ENCODE data around the gene SERINC3.
A peak's percentile ranks its signal among the peaks of the same experiment; 100 is the strongest.

SERINC3 gene

DNA sequence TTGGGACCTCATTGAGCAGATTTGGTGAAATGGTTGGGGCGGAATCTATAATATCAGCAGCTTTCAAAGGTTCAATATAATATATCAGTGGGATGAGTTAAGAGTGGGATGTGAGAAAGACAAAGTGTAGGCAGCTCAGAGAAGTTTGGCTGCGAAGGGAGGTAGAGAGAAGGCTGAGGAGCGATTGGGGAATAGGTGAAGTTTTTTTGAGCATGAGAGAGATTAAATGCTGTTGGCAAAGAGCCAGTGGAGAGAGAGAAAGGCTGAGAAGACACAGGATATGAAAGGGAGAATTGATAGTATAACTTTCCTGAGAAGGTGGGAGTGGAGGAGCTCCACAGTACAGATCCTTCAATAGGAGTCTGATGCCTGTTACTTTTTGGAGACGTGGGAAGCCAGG lies 12.1 kb upstream of the SERINC3 start:
- DNase-seq = peak in 13 of 56 donors; percentile 6 to 54 (median 19)

DNA sequence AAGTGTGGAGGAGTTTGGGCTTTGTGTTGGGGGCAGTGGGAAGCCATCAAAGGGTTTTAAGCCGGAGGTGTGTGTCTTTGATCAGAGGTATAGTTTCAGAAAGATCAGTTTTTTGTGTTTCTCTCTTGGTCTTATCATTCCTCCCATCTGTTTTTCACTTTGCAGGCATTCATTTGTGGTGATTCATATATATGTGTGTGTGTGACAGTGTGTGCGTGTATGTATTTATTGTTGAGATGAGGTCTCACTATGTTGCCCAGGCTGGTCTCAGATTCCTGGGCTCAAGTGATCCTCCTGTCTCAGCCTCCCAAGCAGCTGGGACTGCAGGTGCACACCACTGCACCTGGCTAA lies 11.1 kb upstream of the SERINC3 start:
- no peak for DNase-seq

DNA sequence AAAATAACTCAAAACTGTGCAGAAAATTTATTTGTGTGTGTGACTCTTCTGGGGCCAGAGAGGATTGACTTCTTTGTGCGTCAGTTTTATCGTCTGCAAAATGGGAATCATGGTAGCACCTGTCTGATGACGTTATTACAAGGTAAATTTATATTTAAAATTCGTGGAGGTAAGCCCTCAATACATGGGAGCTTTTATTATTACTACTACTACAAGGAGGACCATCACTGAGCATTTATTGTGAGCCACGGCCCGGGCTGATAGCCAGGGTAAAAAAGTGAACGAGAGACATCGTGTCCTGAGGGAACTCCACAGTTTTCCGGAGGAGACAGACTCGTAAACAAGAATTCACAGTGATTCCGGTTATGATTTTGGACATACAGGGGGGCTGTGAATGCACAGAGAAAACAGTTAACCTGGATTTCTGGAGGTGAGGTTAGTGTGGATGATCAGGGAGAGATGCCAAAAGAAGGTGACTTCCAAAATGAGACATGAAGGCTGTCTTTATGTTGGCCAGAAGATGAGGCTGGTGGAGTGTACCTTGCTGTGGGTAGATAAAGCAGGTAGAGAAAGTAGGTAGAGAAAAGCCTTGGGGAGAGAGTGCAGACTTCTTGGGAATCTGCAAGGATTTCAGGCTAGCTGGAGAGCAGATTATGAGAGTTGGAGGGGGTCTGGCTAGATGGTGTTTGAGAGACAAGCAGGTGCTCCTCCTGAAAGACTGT lies 10.6 kb upstream of the SERINC3 start:
- peak in 3 of 56 donors; percentile 3 to 16 (median 11) for DNase-seq

DNA sequence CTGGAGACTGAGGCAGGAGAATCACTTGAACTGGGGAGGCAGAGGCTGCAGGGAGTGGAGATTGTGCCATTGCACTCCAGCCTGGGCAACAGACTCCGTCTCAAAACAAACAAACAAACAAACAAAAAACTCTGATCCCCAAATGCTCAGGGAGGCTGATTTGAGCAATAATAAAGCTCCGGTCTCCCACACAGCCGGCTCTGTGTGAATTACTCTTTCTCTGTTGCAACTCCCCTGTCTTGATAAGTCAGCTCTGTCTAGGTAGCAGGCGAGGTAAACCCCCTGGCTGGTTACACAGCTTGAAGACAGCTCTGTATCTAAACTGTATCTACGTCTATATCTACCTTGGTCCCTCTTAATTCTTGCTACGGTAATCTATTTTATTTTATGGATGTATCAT lies 6.4 kb upstream of the SERINC3 start:
- DNase-seq = no peak

DNA sequence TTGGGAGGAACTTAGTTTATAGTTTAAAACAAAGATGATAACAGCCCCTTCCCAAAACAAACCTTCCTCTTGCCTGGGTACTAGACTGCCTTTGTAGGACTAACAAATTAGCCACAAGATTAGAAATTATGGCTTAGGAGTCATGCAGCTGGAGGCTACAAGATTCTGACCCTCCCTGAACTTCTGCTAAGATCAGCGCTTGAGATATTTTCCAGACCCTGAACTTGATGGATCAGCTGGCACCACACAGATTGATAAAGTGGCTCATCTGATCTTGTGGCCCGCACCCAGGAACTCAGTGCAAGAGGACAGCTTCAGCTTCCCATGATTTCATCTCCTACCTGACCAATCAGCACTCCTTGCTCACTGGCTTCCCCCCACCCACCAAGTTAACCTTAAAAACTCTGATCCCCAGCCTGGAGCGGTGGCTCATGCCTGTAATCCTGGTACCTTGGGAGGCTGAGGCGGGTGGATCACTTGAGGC lies 5.9 kb upstream of the SERINC3 start:
- no peak for DNase-seq

DNA sequence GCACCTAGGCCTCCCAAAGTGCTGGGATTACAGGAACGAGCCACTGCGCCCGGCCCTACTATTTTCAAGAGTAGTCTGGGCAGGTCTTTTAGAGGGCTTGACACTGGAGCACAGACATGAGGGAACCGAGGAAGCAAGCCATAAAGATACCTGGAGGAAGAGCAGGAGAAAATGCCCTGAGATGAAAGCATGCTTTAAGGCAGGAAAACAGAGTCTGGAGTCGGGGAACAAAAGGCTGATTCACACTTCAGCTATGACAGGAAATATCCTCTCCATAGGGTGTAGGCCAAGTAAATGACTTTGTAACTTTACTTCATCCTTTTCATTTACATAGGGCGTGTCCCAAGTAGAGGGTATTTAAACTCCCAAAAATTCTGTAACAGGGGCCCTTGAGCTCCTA lies 4.3 kb upstream of the SERINC3 start:
- no peak for DNase-seq

DNA sequence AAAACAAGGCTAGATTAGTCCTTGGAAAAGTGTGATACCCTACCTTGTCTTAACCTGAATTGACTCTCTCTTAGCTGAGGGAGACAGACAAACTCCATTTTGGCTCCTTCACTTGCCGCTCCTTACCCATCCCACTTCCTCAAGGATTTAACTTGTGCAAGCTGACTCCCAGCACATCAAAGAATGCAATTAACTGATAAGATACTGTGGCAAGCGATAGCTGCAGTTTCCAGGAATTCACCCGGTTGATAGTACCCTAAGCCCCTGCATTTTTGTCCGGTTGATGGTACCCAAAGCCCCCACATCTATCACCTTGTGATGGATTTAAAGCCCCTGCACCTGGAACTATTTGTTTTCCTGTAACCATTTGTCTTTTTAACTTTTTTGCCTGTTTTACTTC lies 1.9 kb upstream of the SERINC3 start:
- DNase-seq = no peak

DNA sequence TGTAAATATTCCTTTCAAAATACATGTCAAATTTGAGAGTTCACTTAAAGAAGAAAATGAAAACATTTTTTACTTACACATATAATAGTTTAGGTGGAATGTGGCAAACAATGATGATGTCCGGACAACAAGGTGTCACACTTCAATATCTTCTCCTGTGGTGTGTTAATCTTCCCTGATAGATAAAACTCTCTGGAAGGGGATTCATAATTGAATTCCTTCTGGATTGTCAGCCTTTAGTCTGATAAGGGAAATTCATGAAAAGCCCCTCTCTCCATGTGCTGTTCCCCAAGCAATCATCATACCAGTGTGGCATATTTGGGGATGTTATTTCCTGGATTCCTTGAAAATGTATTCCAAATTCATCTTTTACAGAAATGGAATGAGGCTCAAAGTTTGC lies 971 bp upstream of the SERINC3 start:
- no peak for DNase-seq

DNA sequence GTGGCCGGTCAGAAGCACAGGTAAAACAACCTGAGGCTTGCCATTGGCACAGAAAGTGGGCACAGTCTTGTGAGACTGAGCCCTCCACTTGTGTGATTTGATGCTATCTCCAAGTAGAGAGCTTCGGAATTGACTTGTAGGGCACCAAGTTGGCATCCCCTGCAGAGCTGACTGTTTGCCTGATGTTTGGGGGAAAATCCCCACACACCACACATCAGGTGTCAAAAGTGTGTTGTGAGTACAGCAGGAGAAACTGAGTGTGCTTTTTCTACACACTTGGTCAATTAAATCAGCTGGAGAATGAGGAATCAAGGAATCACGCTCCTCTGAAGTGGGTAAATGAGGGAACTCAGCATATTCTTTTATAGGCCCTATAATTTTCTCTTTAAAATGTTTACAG lies 989 bp downstream of the SERINC3 start:
- no peak for DNase-seq

DNA sequence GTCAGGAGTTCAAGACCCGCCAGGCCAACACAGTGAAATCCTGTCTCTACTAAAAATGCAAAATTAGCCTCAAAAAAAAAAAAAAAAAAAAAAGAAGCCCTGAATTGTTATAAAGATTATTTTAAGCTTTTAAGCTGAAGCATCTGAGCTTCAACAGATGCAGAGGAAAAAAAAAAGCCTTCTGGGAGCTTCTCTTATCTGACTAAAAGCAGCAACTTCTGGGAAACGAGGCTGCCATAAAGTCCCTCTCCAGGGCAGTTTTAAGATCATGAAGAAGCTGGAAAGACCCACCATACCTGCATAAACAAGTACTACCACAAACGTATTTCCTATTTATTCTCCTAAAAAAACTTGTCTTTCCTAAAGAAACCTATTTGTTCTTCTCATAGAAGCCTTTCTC lies 3.6 kb downstream of the SERINC3 start:
- no peak for DNase-seq

DNA sequence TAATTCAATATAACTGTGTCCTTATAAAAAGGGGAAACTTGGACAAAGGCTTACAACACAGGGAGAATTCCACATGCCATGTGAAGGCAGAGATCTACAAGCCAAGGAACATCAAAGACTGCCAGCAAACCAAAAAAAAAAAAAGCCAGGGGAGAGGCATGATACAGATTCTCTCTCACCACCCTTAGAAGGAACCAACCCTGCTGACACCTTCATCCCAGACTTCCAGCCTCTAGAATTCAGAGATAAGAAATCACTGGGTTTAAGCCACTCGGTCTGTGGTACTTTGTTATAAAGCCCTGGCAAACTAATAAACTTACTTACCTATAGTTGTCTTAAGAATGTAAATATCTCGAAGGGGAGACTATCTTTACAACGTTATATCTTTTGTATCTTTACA lies 4.4 kb downstream of the SERINC3 start:
- no peak for DNase-seq

DNA sequence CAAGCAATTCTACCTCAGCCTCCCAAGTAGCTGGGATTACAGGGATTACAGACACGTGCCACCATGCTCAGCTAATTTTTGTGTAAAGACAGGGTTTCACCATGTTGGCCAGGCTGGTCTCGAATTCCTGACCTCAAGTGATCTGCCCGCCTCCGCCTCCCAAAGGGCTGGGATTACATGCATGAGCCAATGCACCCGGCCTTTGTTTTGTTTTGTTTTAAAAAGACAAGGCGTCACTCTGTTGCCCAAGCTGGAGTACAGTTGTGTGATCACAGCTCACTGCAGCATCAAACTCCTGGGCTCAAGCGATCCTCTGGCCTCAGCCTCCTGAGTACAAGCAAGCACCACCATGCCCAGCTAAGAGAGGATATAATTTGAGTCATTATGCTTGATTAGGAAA lies 5.4 kb downstream of the SERINC3 start:
- DNase-seq = no peak

DNA sequence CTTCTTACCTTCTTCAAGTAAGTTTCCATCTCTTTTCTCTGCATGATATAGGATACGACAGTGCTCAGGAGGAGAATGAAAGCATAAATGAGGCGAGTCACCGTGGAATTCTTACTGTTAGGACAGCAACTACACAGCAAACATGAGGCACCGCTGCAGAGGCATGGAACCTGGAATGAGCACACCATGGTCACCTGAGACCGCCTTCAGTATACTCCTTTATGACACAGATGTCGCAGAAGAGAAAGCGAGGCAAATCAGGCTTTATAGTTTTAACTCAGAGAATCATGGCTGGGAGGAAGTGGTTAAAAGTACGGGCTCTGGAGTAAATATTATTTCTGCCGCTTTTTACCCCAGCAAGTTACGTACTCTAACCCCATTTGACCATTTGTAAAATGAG lies 8.0 kb downstream of the SERINC3 start:
- no peak for DNase-seq

DNA sequence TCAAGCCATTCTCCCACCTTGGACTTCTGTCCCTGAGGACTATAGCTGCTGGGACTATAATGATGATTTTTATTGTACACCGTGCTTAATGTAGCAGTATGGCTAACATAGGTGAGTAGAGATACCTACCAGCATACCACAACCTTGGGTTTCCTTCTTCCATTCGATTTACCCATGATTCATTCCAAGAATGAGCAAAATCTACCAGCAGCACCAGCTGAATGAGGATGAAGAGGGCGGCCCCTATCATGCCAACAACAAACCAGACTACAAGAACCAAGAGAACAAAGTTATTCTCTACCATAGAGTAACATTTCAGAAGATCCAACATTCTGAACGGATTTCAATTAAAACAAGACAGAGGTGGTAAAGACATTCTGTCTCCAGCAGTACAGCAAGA lies 12.1 kb downstream of the SERINC3 start:
- DNase-seq = no peak

DNA sequence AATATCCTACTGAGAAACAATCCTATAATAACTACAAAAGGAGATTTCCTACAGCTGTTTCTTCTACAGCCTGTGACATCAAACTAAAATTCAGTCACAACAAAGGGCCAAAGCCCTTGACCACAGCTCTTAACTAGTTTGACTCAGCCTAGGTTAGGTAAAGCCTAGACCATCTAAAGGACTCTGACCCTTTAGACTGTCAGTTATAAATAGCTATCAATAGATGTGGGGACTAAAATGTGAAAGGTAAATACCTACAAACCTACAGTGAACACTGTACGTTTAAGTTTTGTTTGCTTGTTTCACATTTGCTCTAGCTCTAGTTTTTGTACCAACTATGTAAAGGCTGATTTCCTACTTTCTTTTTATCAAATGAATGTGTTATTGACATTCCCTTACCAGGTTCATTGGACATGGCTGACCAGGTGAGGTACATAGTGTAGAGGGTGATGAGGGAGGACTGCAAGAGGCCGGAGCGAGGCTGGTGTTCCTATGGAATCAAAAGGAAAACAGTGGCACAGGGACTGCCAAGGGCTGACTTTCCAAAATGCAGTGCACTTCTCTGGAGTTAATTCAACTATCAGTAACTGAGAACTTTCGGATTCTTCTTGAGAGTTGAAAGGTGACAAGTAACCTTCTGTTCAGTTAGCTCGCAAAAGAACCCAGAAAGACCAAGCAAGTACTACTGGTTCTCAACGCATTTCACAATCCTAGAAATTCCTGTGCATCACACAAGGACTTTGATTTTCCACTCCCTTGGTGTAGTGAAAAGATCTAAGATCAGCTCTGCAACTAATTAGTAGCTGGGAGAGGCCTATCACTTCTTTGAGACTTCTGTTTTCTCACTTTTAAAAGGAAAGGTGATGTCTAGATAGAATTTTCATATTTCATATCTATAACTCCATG lies 17.2 kb downstream of the SERINC3 start:
- DNase-seq = no peak

DNA sequence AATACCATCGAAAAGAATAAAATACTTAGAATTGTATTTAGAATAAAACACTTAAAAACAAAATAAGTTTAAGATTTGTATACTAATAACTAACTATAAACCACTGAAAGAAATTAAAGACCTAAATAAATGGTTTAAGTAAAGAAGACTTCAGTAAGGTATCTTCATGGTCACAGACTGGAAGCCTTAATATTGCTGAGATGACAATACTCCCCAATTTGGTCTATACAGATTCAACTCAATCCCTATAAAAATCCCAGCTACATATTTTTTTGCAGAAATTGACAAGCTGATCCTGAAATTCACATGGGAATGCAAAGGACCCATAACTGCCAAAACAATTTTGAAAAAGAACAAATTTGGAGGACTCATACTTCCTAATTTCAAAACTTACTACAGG lies 18.9 kb downstream of the SERINC3 start:
- no peak for DNase-seq

DNA sequence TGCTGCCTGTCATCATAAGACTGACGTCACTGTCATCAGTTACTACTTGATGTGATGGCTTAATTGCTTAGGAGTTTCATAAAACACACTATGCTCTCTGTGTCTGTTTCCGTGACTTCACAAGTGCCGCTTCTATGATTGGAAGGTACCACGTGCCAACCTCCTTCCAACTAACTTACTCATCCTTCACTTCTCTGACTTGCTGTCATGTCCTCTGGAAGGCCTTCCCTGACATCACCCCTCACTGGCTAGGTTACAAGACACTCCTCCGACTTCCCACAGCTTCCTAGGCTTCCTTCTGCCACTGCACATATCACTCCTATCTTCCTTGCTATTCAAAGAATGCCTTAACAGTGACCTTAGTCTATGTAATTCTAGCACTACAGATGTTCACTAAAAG lies 20.4 kb downstream of the SERINC3 start:
- peak in 6 of 56 donors; percentile 9 to 31 (median 16) for DNase-seq

DNA sequence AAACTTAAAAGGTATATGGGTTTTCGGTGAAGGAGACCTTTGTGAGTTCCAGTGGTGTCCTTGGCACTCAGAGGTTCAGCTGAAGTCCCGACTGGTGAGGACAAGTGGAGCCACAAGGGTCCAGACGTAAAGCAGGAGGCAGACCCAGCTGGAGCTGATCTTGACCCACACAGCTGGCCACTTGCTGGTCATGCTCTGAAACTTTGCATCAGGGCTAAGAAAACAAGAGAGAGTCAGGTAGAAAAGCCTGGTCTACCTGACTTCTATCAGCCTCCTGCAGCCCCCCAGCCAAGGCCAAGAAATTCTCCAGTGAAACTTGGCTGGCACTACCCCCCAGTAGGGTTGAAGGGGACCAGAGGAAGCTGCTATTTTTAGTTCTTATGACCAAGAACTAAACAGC lies 21.6 kb downstream of the SERINC3 start:
- DNase-seq = no peak

DNA sequence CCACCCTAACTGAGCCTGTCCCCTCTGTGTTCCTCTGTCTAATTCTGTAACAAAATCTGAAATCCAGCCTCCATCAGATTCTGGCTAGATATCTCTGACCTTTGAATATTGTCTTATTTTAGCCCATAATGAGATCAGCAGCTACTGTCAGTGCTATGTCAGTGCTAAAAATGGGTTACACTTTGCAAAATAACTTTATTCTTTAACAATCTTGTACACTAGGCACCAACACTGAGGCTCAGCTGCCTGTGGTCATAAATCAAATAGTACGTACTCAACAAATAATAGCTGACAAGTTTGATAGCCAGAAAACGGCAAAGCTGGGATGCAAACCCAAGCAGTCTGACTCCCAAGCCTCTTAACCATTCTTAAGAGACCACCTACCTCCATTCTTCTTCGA lies 24.1 kb downstream of the SERINC3 start:
- DNase-seq = no peak

DNA sequence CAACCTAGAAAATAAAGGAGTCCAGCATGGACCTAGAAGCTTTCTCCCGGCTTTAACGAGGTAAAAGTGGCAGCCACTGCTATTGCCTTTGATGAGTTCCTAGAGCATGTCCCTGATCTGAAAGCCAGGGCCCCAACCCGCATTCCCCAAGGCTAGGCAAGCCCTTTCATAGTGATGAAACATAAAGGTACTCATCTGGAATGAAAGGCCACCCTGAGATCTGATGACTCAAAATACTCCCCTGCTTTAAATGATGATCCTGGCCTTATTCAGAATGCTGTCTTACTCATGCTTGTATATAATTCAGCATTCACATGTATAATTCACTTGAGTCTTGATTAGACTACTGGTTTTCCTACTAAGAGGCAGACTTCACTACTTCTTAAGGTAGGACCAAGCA lies 24.9 kb downstream of the SERINC3 start:
- no peak for DNase-seq

DNA sequence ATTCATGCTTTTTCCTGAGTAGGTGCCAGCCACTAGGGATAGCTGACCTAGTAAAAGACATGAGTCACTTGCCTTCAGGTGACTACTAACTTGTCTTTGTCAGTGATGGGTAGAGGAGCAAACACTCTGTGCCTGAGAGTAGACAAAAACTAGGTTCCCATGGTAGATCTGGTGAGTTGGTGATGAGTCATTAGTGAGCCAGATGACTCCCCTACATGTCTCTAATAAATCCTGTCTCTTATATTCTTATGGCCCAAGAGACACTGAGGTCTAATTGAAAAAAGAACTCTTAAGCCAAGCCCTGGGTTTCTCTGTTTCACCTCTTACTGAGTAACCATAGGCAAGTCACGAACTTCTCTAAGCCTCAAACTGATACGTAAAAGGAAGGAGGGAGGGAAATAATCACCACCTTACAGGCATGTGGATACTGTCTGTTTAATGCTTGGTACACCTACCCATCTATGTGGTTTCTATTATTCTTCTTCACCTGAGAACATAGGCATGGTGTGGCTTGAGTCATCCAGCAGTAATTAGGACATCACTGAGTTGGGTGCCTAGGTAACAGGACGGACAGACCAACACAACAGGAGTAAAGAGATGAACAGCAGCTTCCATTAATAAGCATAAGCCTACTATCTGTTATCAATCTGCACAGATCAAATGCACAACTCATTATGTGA lies 25.9 kb downstream of the SERINC3 start:
- peak in 7 of 56 donors; percentile 6 to 62 (median 26) for DNase-seq

DNA sequence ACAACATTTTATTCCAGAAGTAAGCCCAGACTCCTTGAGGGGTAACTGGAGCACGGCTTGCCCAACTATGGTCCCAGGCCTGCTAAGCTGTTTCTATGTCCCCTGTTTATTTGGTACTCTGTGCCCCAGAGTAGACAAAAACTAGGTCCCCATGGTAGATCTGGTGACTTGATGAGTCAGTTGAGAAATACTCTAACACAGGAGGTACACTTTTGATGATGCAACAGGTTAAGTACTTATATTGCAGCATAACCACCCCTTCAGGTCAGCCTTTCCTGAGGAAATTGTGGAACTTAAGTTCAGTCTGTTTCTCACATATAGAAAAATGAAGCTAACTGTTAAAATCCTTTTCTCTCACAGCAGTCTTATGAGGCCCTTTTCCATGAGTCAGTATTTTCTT lies 26.6 kb downstream of the SERINC3 start:
- DNase-seq = no peak

Measured in nucleus accumbens (tissue), 56 donors.